Measurements from ENCODE around the gene ABCC8.

DNA sequence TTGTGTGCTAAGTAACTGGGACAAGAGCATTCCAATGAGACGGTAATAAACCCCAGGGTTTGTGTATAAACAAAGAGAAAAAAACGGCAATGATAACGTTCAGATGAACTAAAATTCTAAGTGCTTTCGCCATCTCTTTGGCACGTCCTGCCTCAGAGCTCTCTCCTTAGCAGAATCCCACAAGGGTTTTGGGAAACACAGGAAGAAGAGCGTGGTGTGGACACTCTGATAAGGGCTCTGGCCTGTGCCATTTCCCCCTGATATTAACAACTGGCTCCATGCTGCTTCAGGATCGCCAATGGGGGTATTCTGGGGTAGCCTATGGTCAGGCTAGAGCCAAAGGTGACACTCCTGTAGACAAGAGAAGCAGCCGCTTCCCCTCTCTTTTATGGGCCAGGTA, 18.4 kb downstream of the ABCC8 start:
- TF ChIP-seq POLR2A (IDR thresholded peaks at IDR 0.05; ENCODE audit: low read depth, low read length) (no peak), POLR2AphosphoS5 (IDR thresholded peaks at IDR 0.05; ENCODE audit: low read depth, low read length) (no peak)

Data from GM12892 (cell line).